Adrenal gland (tissue), 5 donors: ENCODE measurements around the gene DHX29.

Experiments
- CTCF ChIP-seq, 6 experiments: fragments of 450-650 bp in 4 of 6; fragments of 200-600 bp in 2 of 6; sonication (generic) in 1 of 6; IDR thresholded peaks; 1 replicate in 5 of 6; 2 replicates in 1 of 6; pipeline versions ENCODE4 v1.5.1 to v1.8.0; 2016 to 2021; ENCODE audit warnings: antibody characterized with exemption in 6 of 6, mild to moderate bottlenecking in 2 of 6, moderate library complexity in 1 of 6
- POLR2A ChIP-seq, 2 donors: fragments of 450-650 bp; IDR thresholded peaks; one replicate each; pipeline ENCODE4 v1.6.1; 2017; ENCODE audit warnings: antibody characterized with exemption in 2 of 2, mild to moderate bottlenecking in 2 of 2, moderate library complexity in 1 of 2
- donor health status: DM: no; HTN: no; CAD: no.

GRCh38 chr5:55331321-55331720 lies 23.8 kb upstream of the DHX29 start:
- no peak for TF ChIP-seq CTCF (IDR thresholded peaks at IDR 0.05)
- no peak for TF ChIP-seq POLR2A (IDR thresholded peaks at IDR 0.05)
